ENCODE results near the gene ILDR1.

The ILDR1 gene

DNA sequence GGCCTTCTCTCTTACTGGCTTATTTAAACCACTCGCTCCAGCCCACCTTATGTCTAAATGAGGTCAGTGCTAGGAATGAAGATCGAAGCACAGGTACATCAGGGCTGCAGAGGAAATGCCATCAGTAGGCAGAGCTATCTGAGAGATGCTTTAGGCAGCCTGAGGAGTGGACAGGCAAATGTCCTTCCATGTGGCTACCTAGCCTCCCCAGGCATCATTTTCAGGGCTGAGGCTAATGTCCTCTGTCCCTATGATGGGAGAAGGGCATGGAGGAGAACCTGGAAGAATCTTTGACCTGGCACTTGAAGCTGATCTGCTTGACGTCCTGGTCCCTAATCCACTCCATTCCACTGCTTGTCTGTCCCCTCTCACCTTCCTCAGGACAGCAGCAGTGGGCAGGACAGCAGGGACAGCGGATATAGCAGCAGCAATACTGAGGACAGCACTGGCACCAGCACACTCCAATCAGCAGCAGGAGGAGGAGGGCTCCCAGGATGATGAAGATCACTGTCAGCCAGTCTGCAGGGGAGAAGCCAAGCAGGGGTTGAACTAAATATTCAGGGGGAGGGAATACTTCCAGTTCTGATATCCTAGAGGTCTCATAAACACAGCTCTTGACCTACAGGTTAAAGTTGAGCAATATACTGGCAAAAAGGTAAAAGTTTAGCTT, 21.0 kb downstream of the ILDR1 start:
- Histone ChIP-seq H3K4me3 (no peak overlapping the region), H3K36me3 (ENCODE audit: insufficient read depth, low read length) (no peaks in the 10 kb centered on the region), H3K9ac (ENCODE audit: insufficient read length) (no peak overlapping the region), H3K9me3 (ENCODE audit: low read depth, low read length) (no peaks in the 10 kb centered on the region), H3K27ac (no peak overlapping the region)
- TF ChIP-seq POLR2AphosphoS5 (IDR thresholded peaks at IDR 0.05; ENCODE audit: borderline replicate concordance, low read depth, low read length): no peak
- no peak for TF ChIP-seq FOXP2 (optimal IDR thresholded peaks at IDR 0.05; ENCODE audit: control extremely low read depth, extremely low read length, insufficient read depth)
- no peak for TF ChIP-seq EZH2 (IDR thresholded peaks at IDR 0.05)
- DNase-seq (ENCODE audit: low read depth, low spot score): no peak

DNA sequence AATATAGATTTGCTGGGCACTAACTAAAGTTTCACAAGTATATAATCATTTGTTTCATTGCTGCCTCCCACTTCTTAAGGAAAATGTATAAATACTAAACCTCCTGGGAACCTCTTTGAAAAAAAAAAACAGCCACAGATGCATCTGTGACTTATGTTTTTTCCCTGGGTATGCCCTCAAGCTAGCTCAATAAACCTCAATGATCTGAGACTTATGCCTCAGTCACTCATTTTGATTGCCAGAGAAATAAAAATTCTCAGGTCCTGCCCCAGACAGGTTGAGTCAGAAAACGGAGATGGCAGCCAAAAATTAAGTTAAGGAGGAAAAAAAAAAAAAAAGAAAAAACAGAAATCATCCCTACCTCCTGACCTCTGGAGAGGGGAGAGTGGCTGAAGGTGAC, 22.1 kb downstream of the ILDR1 start:
- DNase-seq (ENCODE audit: low read depth, low spot score): no peak

DNA sequence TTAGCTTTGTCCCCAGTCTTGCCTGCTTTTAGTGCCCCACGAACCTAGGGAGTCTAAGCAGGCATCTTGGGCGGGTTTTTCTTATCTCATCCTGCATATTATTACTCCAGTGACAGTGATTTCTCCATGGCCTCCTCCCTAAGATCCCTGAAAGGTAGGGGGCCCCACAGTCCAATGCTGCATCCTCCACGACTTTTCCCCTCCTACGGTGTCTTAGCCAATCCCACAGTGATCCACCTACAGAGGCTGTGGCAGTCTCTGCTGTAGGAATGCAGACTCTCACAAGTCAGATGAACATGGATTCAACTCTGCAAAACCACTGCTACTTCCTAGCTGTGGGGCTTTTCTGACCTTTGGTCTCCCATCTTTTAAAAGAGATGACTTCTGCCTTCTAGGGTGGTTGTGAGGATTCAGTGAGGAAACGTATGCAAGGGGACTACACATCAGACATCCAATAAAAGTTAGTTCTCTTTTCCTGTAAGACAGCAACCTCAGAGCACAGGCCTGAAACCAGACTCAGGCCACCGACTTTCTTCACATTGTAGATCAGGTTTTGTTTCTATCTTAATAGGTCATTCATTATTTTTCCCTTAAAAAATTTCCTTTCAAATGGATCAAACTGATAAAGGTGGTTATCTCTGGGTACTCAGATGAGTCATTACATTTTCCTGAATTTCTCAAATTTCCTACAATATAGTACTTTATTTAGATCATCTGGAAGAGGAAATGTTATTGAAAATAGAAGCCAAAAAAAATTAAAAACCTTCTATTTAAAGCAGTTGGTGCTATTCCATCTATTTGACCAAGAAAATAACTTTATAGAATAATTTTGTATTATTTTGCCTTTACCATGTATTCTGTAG, 23.2 kb downstream of the ILDR1 start:
- Histone ChIP-seq H3K27ac (no peak overlapping the region), H3K36me3 (ENCODE audit: insufficient read depth, low read length) (no peaks in the 10 kb centered on the region), H3K4me3 (no peak overlapping the region), H3K9ac (ENCODE audit: insufficient read length) (no peak overlapping the region), H3K9me3 (ENCODE audit: low read depth, low read length) (no peaks in the 10 kb centered on the region)
- no peak for TF ChIP-seq EZH2 (IDR thresholded peaks at IDR 0.05)
- TF ChIP-seq POLR2AphosphoS5 (IDR thresholded peaks at IDR 0.05; ENCODE audit: borderline replicate concordance, low read depth, low read length): no peak
- TF ChIP-seq FOXP2 (optimal IDR thresholded peaks at IDR 0.05; ENCODE audit: control extremely low read depth, extremely low read length, insufficient read depth): no peak
- no peak for DNase-seq (ENCODE audit: low read depth, low spot score)

More for the DNA sequence above, 22.1 kb downstream of the ILDR1 start:
- no peaks in the 10 kb centered on the region for H3K9me3 ChIP-seq (ENCODE audit: low read depth, low read length)
- no peak overlapping the region for H3K9ac ChIP-seq (ENCODE audit: insufficient read length)
- no peak overlapping the region for H3K27ac ChIP-seq
- TF ChIP-seq POLR2AphosphoS5 (IDR thresholded peaks at IDR 0.05; ENCODE audit: borderline replicate concordance, low read depth, low read length) (no peak), FOXP2 (optimal IDR thresholded peaks at IDR 0.05; ENCODE audit: control extremely low read depth, extremely low read length, insufficient read depth) (no peak)
- no peak overlapping the region for H3K4me3 ChIP-seq
- H3K36me3 ChIP-seq (ENCODE audit: insufficient read depth, low read length): no peaks in the 10 kb centered on the region

DNA sequence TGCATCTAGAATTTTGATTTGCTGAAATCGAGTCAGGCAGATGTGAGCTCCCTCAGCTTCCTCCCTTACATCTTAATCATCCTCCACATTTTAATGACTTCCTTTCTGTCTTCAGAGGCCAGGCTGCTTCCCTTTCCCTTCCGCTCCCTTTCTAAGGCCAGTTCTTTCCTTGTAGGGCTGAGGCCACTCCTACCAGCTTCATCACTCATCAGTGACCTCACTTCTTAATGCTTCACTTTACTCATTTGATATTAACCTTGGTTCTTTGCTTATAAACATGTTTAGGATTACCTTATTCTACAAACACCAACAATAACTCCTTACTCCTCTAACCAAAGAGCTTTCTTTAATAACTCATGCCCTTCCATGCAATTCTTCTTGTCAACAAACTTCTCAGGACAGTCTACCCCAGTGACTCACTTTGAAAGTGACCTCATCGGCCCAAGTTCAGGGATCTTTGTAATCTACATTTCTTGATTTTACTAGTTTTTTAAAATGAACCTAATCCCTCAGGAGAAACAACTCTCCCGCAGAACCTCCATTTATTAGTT, 23.9 kb downstream of the ILDR1 start:
- no peak for DNase-seq (ENCODE audit: low read depth, low spot score)
- H3K4me3 ChIP-seq: no peak overlapping the region
- no peaks in the 10 kb centered on the region for H3K36me3 ChIP-seq (ENCODE audit: insufficient read depth, low read length)
- H3K9ac ChIP-seq (ENCODE audit: insufficient read length): no peak overlapping the region
- no peaks in the 10 kb centered on the region for H3K9me3 ChIP-seq (ENCODE audit: low read depth, low read length)
- no peak overlapping the region for H3K27ac ChIP-seq
- TF ChIP-seq FOXP2 (optimal IDR thresholded peaks at IDR 0.05; ENCODE audit: control extremely low read depth, extremely low read length, insufficient read depth) (no peak), EZH2 (IDR thresholded peaks at IDR 0.05) (no peak), POLR2AphosphoS5 (IDR thresholded peaks at IDR 0.05; ENCODE audit: borderline replicate concordance, low read depth, low read length) (no peak)

DNA sequence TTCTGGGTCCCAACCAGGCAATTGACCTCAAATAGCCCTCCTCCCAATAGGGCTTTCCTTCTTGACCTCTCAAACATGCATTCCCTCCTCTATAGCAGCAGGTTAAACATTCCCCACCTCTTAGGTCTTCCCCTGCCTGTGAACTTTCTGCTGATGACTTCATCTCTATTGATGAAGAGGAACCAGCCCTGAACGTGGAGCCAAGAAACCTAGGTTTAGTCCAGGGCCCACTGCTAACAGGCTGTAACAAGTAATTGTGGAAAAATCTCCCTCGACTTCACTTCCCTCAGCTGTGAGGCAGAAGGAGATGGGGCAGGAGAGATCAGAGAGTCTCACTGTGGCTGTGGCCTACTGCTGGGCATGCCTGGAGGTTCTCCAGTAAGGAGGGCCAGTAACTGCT, 24.7 kb downstream of the ILDR1 start:
- Histone ChIP-seq H3K9ac (ENCODE audit: insufficient read length) (no peak overlapping the region), H3K27ac (no peak overlapping the region)
- DNase-seq (ENCODE audit: low read depth, low spot score): no peak

DNA sequence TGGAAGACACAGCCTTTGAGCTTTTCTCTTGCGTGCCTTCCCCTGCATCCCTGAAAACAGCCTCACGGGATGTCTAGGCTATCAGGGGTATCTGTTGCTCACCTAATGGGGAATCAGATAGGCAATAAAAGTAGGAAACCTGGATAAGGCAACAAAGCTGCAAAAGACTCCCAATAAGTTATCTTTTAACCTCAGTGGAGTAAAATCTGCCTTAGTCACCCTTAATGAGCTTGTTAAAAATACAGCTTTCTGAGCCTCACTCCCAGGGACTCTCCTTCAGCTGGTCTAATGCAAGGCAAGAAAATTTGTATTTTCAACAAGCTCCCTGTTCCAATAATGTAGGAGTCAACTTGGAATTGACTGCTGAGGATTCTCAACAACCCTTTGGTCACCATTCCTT, 25.6 kb downstream of the ILDR1 start:
- H3K9ac ChIP-seq (ENCODE audit: insufficient read length): no peak overlapping the region
- H3K4me3 ChIP-seq: no peak overlapping the region
- H3K9me3 ChIP-seq (ENCODE audit: low read depth, low read length): no peaks in the 10 kb centered on the region
- no peak overlapping the region for H3K27ac ChIP-seq
- no peak for DNase-seq (ENCODE audit: low read depth, low spot score)
- TF ChIP-seq EZH2 (IDR thresholded peaks at IDR 0.05) (no peak), FOXP2 (optimal IDR thresholded peaks at IDR 0.05; ENCODE audit: control extremely low read depth, extremely low read length, insufficient read depth) (no peak), POLR2AphosphoS5 (IDR thresholded peaks at IDR 0.05; ENCODE audit: borderline replicate concordance, low read depth, low read length) (no peak)
- H3K36me3 ChIP-seq (ENCODE audit: insufficient read depth, low read length): no peaks in the 10 kb centered on the region

More for the DNA sequence above, 24.7 kb downstream of the ILDR1 start:
- Histone ChIP-seq H3K9me3 (ENCODE audit: low read depth, low read length) (no peaks in the 10 kb centered on the region), H3K36me3 (ENCODE audit: insufficient read depth, low read length) (no peaks in the 10 kb centered on the region), H3K4me3 (no peak overlapping the region)
- TF ChIP-seq EZH2 (IDR thresholded peaks at IDR 0.05) (no peak), POLR2AphosphoS5 (IDR thresholded peaks at IDR 0.05; ENCODE audit: borderline replicate concordance, low read depth, low read length) (no peak), FOXP2 (optimal IDR thresholded peaks at IDR 0.05; ENCODE audit: control extremely low read depth, extremely low read length, insufficient read depth) (no peak)

DNA sequence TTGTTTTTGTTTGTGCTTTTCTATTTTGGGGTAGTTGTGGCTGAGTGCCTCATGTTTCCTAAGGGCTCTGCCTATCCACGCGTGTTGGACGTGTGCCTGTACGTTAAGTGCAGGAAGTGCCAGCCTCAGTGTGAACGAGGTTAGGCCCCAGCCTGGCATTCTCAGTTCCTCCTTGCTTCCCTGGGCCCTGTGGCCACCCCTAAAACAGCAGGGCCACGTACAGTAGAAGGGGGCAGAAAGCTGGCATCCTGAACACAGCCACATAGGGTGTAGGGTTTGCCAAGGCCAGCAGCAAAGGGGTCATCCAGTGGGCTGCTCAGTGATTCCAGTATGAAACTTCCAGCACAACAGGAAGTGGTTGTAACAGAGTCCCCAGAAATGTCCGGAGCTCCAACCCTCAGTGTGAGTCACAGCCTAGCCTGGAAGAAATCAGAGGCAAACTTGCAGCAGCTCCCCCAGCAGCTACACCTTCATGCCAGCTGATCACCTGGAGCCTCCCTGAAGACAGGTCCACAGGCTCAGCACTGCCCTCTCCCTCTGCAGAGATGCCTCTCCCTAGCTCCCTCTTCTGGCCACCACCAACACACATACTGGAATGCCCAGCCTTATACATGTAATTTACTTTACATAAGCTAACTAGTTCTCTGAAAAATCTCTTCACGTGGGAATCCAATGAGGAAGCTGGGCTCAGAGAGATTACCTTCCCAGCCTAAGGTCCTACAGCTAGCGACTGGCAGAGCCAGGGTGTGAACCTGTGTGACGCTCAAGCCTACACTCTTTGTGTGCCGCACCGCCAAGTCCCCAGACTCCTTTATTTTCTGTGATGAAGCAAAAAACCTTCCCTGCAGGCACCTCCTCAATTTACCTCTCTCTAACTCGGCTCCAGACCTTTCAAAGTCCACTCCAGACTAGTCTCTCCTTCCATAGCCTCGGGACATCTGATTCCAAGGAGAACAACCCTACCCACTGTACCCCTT, 26.6 kb downstream of the ILDR1 start:
- DNase-seq (ENCODE audit: low read depth, low spot score): no peak
- H3K9ac ChIP-seq (ENCODE audit: insufficient read length): no peak overlapping the region

More for the DNA sequence above, 26.6 kb downstream of the ILDR1 start:
- Histone ChIP-seq H3K27ac (no peak overlapping the region), H3K4me3 (no peak overlapping the region), H3K36me3 (ENCODE audit: insufficient read depth, low read length) (no peaks in the 10 kb centered on the region), H3K9me3 (ENCODE audit: low read depth, low read length) (no peaks in the 10 kb centered on the region)
- no peak for TF ChIP-seq POLR2AphosphoS5 (IDR thresholded peaks at IDR 0.05; ENCODE audit: borderline replicate concordance, low read depth, low read length)
- no peak for TF ChIP-seq EZH2 (IDR thresholded peaks at IDR 0.05)
- no peak for TF ChIP-seq FOXP2 (optimal IDR thresholded peaks at IDR 0.05; ENCODE audit: control extremely low read depth, extremely low read length, insufficient read depth)

Data from SK-N-MC (cell line).